IMR-90 (cell line): ENCODE results near the gene GOLGA5. TPM values are rescaled to one million over a fixed set of nuclear protein-coding genes. Genes with fewer than 3 reads are reported as not detected.

ENCODE experiments used
- ATAC-seq: fragments of 200-7000 bp; cut with Tn5 transposase; 2 replicates; pipeline ENCODE4 v1.9.1; 2020; ENCODE audit warnings: low read depth, mild to moderate bottlenecking, moderate library complexity
- BruUV-seq: library from RNA; stranded (reverse); fragments of 400-500 nt; replicated peaks from 2 replicates; lab custom pipeline; 2021; lab: Mats Ljungman, UMichigan
- CTCF ChIA-PET: fragments of 300-600 bp; formaldehyde crosslinking; extraction: SDS; loops from one replicate; lab custom pipeline; 2021; ENCODE audit warnings: antibody characterized with exemption; lab: Yijun Ruan, JAX
- POLR2A ChIA-PET: fragments of 300-600 bp; sonication (Branson Sonifier 250); formaldehyde crosslinking; loops from one replicate; lab custom pipeline; 2022; ENCODE audit warnings: antibody characterized with exemption; ENCODE audit not compliant: unreplicated experiment; lab: Charles Lee
- DNase-seq: peaks from one replicate; pipeline ENCODE4 v3.0.0; 2013
- H2AFZ ChIP-seq: replicated peaks from 2 replicates; pipeline ENCODE3; 2013; ENCODE audit warnings: low read length, mild to moderate bottlenecking; ENCODE audit not compliant: poor library complexity
- H2AK5ac ChIP-seq: 2 replicates; pipeline ENCODE4 v1.6.1; 2013; ENCODE audit warnings: low read depth, low read length, inconsistent platforms
- H2AK9ac ChIP-seq: replicated peaks from 2 replicates; pipeline ENCODE3; 2013; ENCODE audit warnings: mild to moderate bottlenecking, low read depth, low read length, moderate library complexity; ENCODE audit not compliant: poor library complexity
- H2BK120ac ChIP-seq: 2 replicates; pipeline ENCODE4 v1.6.1; 2013; ENCODE audit warnings: low read depth, low read length, inconsistent platforms
- H2BK15ac ChIP-seq: 3 replicates; pipeline ENCODE4 v1.6.1; 2013; ENCODE audit warnings: low read depth, low read length, inconsistent platforms
- H2BK20ac ChIP-seq: 2 replicates; pipeline ENCODE4 v1.6.1; 2013; ENCODE audit warnings: low read depth, mild to moderate bottlenecking, inconsistent platforms, low read length, moderate library complexity
- H2BK5ac ChIP-seq: 2 replicates; pipeline ENCODE4 v1.6.1; 2013; ENCODE audit warnings: mild to moderate bottlenecking, low read depth, low read length, inconsistent platforms; ENCODE audit not compliant: poor library complexity, severe bottlenecking
- H3K14ac ChIP-seq: replicated peaks from 2 replicates; pipeline ENCODE4 v1.6.1; 2013; ENCODE audit warnings: low read depth, low read length, inconsistent platforms
- H3K18ac ChIP-seq: 2 replicates; pipeline ENCODE4 v1.6.1; 2013; ENCODE audit warnings: low read depth, low read length, control low read depth
- H3K23ac ChIP-seq: 2 replicates; pipeline ENCODE4 v1.6.1; 2013; ENCODE audit warnings: low read depth, low read length, inconsistent platforms
- H3K27ac ChIP-seq: 2 replicates; pipeline ENCODE4 v1.5.1; 2013; ENCODE audit warnings: mild to moderate bottlenecking, control low read depth, low read length; ENCODE audit not compliant: insufficient read depth
- H3K27me3 ChIP-seq: 2 replicates; pipeline ENCODE4 v1.6.1; 2013; ENCODE audit warnings: low read length; ENCODE audit not compliant: control insufficient read depth, insufficient read depth
- H3K36me3 ChIP-seq: 2 replicates; pipeline ENCODE4 v1.6.1; 2013; ENCODE audit warnings: low read length, mixed read lengths; ENCODE audit not compliant: control insufficient read depth, insufficient read depth
- H3K4ac ChIP-seq: 2 replicates; pipeline ENCODE4 v1.6.1; 2013; ENCODE audit warnings: low read depth, low read length, inconsistent platforms
- H3K4me1 ChIP-seq: 2 replicates; pipeline ENCODE4 v1.6.1; 2013; ENCODE audit warnings: low read length, mixed read lengths; ENCODE audit not compliant: control insufficient read depth, insufficient read depth
- H3K4me2 ChIP-seq: 2 replicates; pipeline ENCODE4 v1.6.1; 2013; ENCODE audit warnings: low read depth, mild to moderate bottlenecking, control low read depth, low read length, moderate library complexity
- H3K4me3 ChIP-seq: 2 replicates; pipeline ENCODE4 v1.5.1; 2013; ENCODE audit warnings: low read depth, mild to moderate bottlenecking, control low read depth, low read length, moderate library complexity; ENCODE audit not compliant: insufficient read depth
- H3K56ac ChIP-seq: 2 replicates; pipeline ENCODE4 v1.6.1; 2013; ENCODE audit warnings: low read length, inconsistent platforms; ENCODE audit not compliant: insufficient read depth; ENCODE audit errors: extremely low read depth
- H3K79me1 ChIP-seq, 2 experiments: 2 replicates each; pipeline ENCODE4 v1.6.1; 2013; ENCODE audit warnings: low read length in 2 of 2, inconsistent platforms in 1 of 2, low read depth in 1 of 2
- H3K9ac ChIP-seq: 2 replicates; pipeline ENCODE4 v1.6.1; 2013; ENCODE audit warnings: low read depth, low read length, control low read depth
- H3K9me1 ChIP-seq: 2 replicates; pipeline ENCODE4 v1.6.1; 2013; ENCODE audit warnings: low read length, inconsistent platforms; ENCODE audit not compliant: insufficient read depth
- H3K9me3 ChIP-seq: 2 replicates; pipeline ENCODE4 v1.6.1; 2013; ENCODE audit warnings: low read length; ENCODE audit not compliant: control insufficient read depth, insufficient read depth
- H4K20me1 ChIP-seq: 2 replicates; pipeline ENCODE4 v1.6.1; 2013; ENCODE audit warnings: low read length, inconsistent platforms; ENCODE audit not compliant: insufficient read depth
- H4K5ac ChIP-seq: 2 replicates; pipeline ENCODE4 v1.6.1; 2013; ENCODE audit warnings: mild to moderate bottlenecking, low read depth, low read length, control low read depth
- H4K8ac ChIP-seq, 2 experiments: 2 replicates each; pipeline ENCODE4 v1.6.1; 2013; ENCODE audit warnings: low read depth in 2 of 2, low read length in 2 of 2, control low read depth in 1 of 2, inconsistent platforms in 1 of 2
- H4K91ac ChIP-seq: 2 replicates; pipeline ENCODE4 v1.6.1; 2013; ENCODE audit warnings: low read depth, low read length, inconsistent platforms; ENCODE audit not compliant: insufficient read depth
- MAFK ChIP-seq: IDR thresholded peaks from 2 replicates; pipeline ENCODE4 v1.6.1; 2012; ENCODE audit warnings: low read depth, low read length, improper control_type of control experiment
- MXI1 ChIP-seq: IDR thresholded peaks from 2 replicates; pipeline ENCODE4 v1.6.1; 2012; ENCODE audit warnings: low read depth, mild to moderate bottlenecking, low read length, moderate library complexity, borderline replicate concordance
- WGBS, 2 experiments: methylation state at CpG; one replicate each; pipeline versions ENCODE4 v1.1.5 to v1.1.7; 2013; ENCODE audit warnings: missing lambda C conversion rate in 2 of 2; ENCODE audit not compliant: insufficient read length in 1 of 2; ENCODE audit errors: extremely low coverage in 2 of 2; 5-methylcytosine and 5-hydroxymethylcytosine counted together
- dilution Hi-C: fragments of 300-500 bp; cut with HindIII; formaldehyde crosslinking; loops from one replicate; pipeline ENCODE4 v1.14.3; 2018; ENCODE audit warnings: low sequenced_read_pairs; ENCODE audit not compliant: unreplicated experiment
- in situ Hi-C: fragments of 300-500 bp; cut with MboI; formaldehyde crosslinking; loops from 3 replicates; pipeline ENCODE4 v1.14.3; 2019; ENCODE audit warnings: low sequenced_read_pairs, inconsistent platforms, mixed read lengths
- intact Hi-C: fragments of 100-400 bp; cut with micrococcal nuclease; formaldehyde crosslinking; loops from 2 replicates; pipeline ENCODE4 v1.10.0; 2022
- polyA plus RNA-seq, 3 experiments: library from polyadenylated mRNA; depleted of rRNA; stranded (reverse); fragments of >200 nt; gene quantifications; 2 replicates each; pipeline ENCODE4 v1.2.3, GENCODE V29; 2012; ENCODE audit warnings: low replicate concordance in 1 of 3
- total RNA-seq: library from RNA; depleted of rRNA; stranded (reverse); fragments of >200 nt; gene quantifications from 2 replicates; pipeline ENCODE4 v1.2.3, GENCODE V29; 2012
- TF ChIP-seq, protein P1 (sequence below): conservative IDR thresholded peaks from 2 replicates; pipeline ENCODE4 v1.5.1; 2012; ENCODE audit warnings: mild to moderate bottlenecking, low read depth, low read length, improper control_type of control experiment
- TF ChIP-seq, protein P2 (sequence below): fragments of 150-350 bp; IDR thresholded peaks from 2 replicates; pipeline ENCODE4 v1.6.1; 2017; ENCODE audit warnings: mild to moderate bottlenecking, antibody characterized with exemption, low read length, low read depth

Gene GOLGA5
- total and polyA plus RNA-seq, 2 of the 4 experiments (the other 2 are of a cell fraction): 35.0 to 59.5 TPM

DNA sequence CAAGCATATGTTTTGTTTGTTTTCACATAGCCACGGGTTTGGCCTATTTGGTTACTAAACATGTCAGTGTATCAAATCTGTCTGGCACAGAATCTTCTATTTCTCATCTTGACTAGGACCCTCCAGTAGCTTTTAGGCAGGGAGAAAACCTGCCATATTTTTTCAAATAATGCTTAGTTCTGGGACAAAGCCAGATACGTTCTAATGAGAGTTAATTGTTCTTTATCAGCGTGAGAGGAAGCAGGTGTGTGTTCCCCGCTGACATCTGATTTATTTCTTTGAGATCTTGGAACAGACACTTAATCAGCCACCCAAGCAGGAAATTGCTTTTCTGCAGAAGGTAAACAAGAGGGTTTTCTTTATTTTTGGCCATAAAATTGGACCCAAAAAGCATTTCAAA, 54.8 kb downstream of the GOLGA5 start:
- no peak overlapping the region for H2BK20ac ChIP-seq
- no peak for DNase-seq
- H2BK120ac ChIP-seq: no peak overlapping the region
- H3K27ac ChIP-seq: no peak overlapping the region
- H3K4ac ChIP-seq: no peak overlapping the region
- no CpG with 5 or more reads among the region's 4 CpGs for WGBS, 2 experiments
- H4K91ac ChIP-seq: no peak overlapping the region
- dilution Hi-C loops (no loop called here), intact Hi-C loops (no loop called here), in situ Hi-C loops (no loop called here)
- POLR2A ChIA-PET: no interaction called here
- no peak for ATAC-seq
- H3K4me3 ChIP-seq: no peak overlapping the region
- H3K4me1 ChIP-seq: peaks cover 2% of the 10 kb centered on the region; the same call in 1 of the 2 replicates
- no peak overlapping the region for H2BK15ac ChIP-seq
- H2AK9ac ChIP-seq: no peak overlapping the region
- H3K18ac ChIP-seq: no peak overlapping the region
- no peak overlapping the region for H3K23ac ChIP-seq
- H4K8ac ChIP-seq: no peak overlapping the region
- H3K27me3 ChIP-seq: 0 out of 2 replicates have a peak, but pooled peaks cover 2% of the 10 kb centered on the region
- CTCF ChIA-PET: no interaction called here
- H4K5ac ChIP-seq: no peak overlapping the region
- H3K56ac ChIP-seq: no peak overlapping the region
- no TSS peak for BruUV-seq
- no peak overlapping the region for H2AFZ ChIP-seq
- no peak overlapping the region for H2BK5ac ChIP-seq
- no peaks in the 10 kb centered on the region for H3K79me1 ChIP-seq
- H3K9me1 ChIP-seq: no peaks in the 10 kb centered on the region
- TF ChIP-seq MXI1: no peak
- no peak for TF ChIP-seq MAFK
- TF ChIP-seq, protein P1, sequence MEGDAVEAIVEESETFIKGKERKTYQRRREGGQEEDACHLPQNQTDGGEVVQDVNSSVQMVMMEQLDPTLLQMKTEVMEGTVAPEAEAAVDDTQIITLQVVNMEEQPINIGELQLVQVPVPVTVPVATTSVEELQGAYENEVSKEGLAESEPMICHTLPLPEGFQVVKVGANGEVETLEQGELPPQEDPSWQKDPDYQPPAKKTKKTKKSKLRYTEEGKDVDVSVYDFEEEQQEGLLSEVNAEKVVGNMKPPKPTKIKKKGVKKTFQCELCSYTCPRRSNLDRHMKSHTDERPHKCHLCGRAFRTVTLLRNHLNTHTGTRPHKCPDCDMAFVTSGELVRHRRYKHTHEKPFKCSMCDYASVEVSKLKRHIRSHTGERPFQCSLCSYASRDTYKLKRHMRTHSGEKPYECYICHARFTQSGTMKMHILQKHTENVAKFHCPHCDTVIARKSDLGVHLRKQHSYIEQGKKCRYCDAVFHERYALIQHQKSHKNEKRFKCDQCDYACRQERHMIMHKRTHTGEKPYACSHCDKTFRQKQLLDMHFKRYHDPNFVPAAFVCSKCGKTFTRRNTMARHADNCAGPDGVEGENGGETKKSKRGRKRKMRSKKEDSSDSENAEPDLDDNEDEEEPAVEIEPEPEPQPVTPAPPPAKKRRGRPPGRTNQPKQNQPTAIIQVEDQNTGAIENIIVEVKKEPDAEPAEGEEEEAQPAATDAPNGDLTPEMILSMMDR: no peak
- TF ChIP-seq, protein P2, sequence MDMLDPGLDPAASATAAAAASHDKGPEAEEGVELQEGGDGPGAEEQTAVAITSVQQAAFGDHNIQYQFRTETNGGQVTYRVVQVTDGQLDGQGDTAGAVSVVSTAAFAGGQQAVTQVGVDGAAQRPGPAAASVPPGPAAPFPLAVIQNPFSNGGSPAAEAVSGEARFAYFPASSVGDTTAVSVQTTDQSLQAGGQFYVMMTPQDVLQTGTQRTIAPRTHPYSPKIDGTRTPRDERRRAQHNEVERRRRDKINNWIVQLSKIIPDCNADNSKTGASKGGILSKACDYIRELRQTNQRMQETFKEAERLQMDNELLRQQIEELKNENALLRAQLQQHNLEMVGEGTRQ: no peak
- no peak overlapping the region for H3K9ac ChIP-seq
- H3K36me3 ChIP-seq: no peaks in the 10 kb centered on the region
- H2AK5ac ChIP-seq: no peak overlapping the region
- H3K4me2 ChIP-seq: no peak overlapping the region
- no peak overlapping the region for H3K14ac ChIP-seq
- no peaks in the 10 kb centered on the region for H4K20me1 ChIP-seq
- no peaks in the 10 kb centered on the region for H3K9me3 ChIP-seq
